HepG2 (cell line): ENCODE data around the gene ARHGEF10L. TPM values are rescaled to one million over a fixed set of nuclear protein-coding genes. Genes with fewer than 3 reads are reported as not detected.
A peak's percentile ranks its signal among the peaks of the same experiment; 100 is the strongest.

Experiments
- ATAC-seq: fragments of 200-7000 bp; cut with Tn5 transposase; 3 replicates; pipeline ENCODE4 v1.9.1; 2020; ENCODE audit warnings: mild to moderate bottlenecking, moderate library complexity
- BruUV-seq: library from RNA; stranded (reverse); fragments of 400-500 nt; replicated peaks from 2 replicates; lab custom pipeline; 2021; lab: Mats Ljungman, UMichigan
- CTCF ChIA-PET: fragments of 300-600 bp; formaldehyde crosslinking; extraction: SDS; loops from one replicate; lab custom pipeline; 2021; ENCODE audit warnings: low total read pairs, inconsistent platforms, low intra/inter-chr PET ratio; lab: Yijun Ruan, JAX
- POLR2A ChIA-PET: fragments of 350-600 bp; sonication (Branson Sonifier 250); formaldehyde crosslinking; loops from one replicate; lab custom pipeline; 2020; ENCODE audit warnings: antibody characterized with exemption, inconsistent platforms; lab: Yijun Ruan, JAX
- DNase-seq: peaks from one replicate; pipeline ENCODE4 v3.0.0-alpha.2; 2015; ENCODE audit warnings: low spot score
- FAIRE-seq: peaks from 3 replicates; lab custom pipeline; 2011; peaks lifted over from hg19 to GRCh38; lab: Jason Lieb, UNC
- H2AFZ ChIP-seq: one replicate; pipeline ENCODE4 v1.6.1; 2011; ENCODE audit warnings: low read length, inconsistent platforms
- H3K27ac ChIP-seq: fragments of 300-600 bp; 3 replicates; pipeline ENCODE4 v1.8.0; 2011; ENCODE audit warnings: mixed run types, mild to moderate bottlenecking, mixed read lengths, low read length, inconsistent platforms; ENCODE audit not compliant: insufficient read depth; ENCODE audit errors: extremely low read length
- H3K27me3 ChIP-seq, 2 experiments: fragments of 200-600 bp in 1 of 2; 2 replicates in 1 of 2; 3 replicates in 1 of 2; pipeline versions ENCODE4 v1.6.0 to v1.8.0; 2011; ENCODE audit warnings: low read length in 2 of 2, mild to moderate bottlenecking in 2 of 2, moderate library complexity in 2 of 2, inconsistent platforms in 1 of 2; ENCODE audit not compliant: insufficient read depth in 2 of 2, control insufficient read depth in 1 of 2
- H3K36me3 ChIP-seq, 2 experiments: fragments of 200-600 bp in 1 of 2; replicated peaks in 1 of 2; 2 replicates in 1 of 2; 3 replicates in 1 of 2; pipeline versions ENCODE4 v1.5.1 to v1.8.0; 2011; ENCODE audit warnings: low read length in 2 of 2, inconsistent platforms in 1 of 2; ENCODE audit not compliant: insufficient read depth in 2 of 2, control insufficient read depth in 1 of 2
- H3K4me1 ChIP-seq: 2 replicates; pipeline ENCODE4 v1.5.1; 2012; ENCODE audit warnings: low read length, inconsistent platforms; ENCODE audit not compliant: insufficient read depth
- H3K4me2 ChIP-seq: 2 replicates; pipeline ENCODE4 v1.6.0; 2011; ENCODE audit warnings: low read depth, low read length, inconsistent platforms
- H3K4me3 ChIP-seq, 3 experiments: fragments of 200-600 bp in 1 of 3; sonication (generic), shearing (Covaris generic) in 1 of 3; replicated peaks in 1 of 3; 2 replicates each; pipeline ENCODE4 v1.5.1; 2011 to 2016; ENCODE audit warnings: low read length in 3 of 3, inconsistent platforms in 2 of 3, low read depth in 2 of 3, mild to moderate bottlenecking in 2 of 3, control low read depth in 1 of 3, mixed read lengths in 1 of 3; ENCODE audit not compliant: insufficient read depth in 1 of 3
- H3K79me2 ChIP-seq: one replicate; pipeline ENCODE4 v1.6.1; 2011; ENCODE audit warnings: low read length, inconsistent platforms; ENCODE audit not compliant: insufficient read depth
- H3K9ac ChIP-seq: 2 replicates; pipeline ENCODE4 v1.6.0; 2011; ENCODE audit warnings: mild to moderate bottlenecking, low read depth, low read length, inconsistent platforms; ENCODE audit not compliant: insufficient read depth
- H3K9me3 ChIP-seq: 2 replicates; pipeline ENCODE4 v1.5.1; 2012; ENCODE audit warnings: mild to moderate bottlenecking, low read length
- H4K20me1 ChIP-seq: 2 replicates; pipeline ENCODE4 v1.6.0; 2011; ENCODE audit warnings: inconsistent platforms, mild to moderate bottlenecking, low read length, moderate library complexity; ENCODE audit not compliant: insufficient read depth
- AGO2 ChIP-seq: fragments of 200-400 bp; formaldehyde crosslinking; optimal IDR thresholded peaks from 2 replicates; pipeline ENCODE3; 2017; ENCODE audit warnings: mild to moderate bottlenecking, low read depth, low read length, moderate library complexity
- ARNT2 ChIP-seq: sonication (generic); formaldehyde crosslinking; IDR thresholded peaks from 2 replicates; pipeline ENCODE4 v1.8.0; 2022; ENCODE audit warnings: mild to moderate bottlenecking, low read depth, missing genetic modification reagents, moderate library complexity
- EED ChIP-seq: sonication (generic); formaldehyde crosslinking; IDR thresholded peaks from 2 replicates; pipeline ENCODE4 v1.5.0; 2020; ENCODE audit warnings: mild to moderate bottlenecking, missing genetic modification reagents
- FOSL2 ChIP-seq: sonication (generic); formaldehyde crosslinking; IDR thresholded peaks from 2 replicates; pipeline ENCODE4 v1.4.0; 2020; ENCODE audit warnings: missing genetic modification reagents
- NR2F6 ChIP-seq, 2 experiments: IDR thresholded peaks; 2 replicates each; pipeline ENCODE4 v1.6.1; 2016; ENCODE audit warnings: antibody characterized with exemption in 1 of 2, mild to moderate bottlenecking in 1 of 2
- PPARG ChIP-seq: conservative IDR thresholded peaks from 2 replicates; pipeline ENCODE4 v1.6.1; 2016; ENCODE audit warnings: missing biosample characterization, missing genetic modification reagents
- ZFP36L2 ChIP-seq: sonication (generic); formaldehyde crosslinking; IDR thresholded peaks from 2 replicates; pipeline ENCODE4 v1.4.0; 2020; ENCODE audit warnings: missing genetic modification reagents
- ZNF143 ChIP-seq: sonication (generic); formaldehyde crosslinking; IDR thresholded peaks from 2 replicates; pipeline ENCODE4 v1.4.0; 2020; ENCODE audit warnings: missing genetic modification reagents
- ZNF501 ChIP-seq: sonication (generic); formaldehyde crosslinking; IDR thresholded peaks from 2 replicates; pipeline ENCODE4 v1.5.1; 2020; ENCODE audit warnings: mild to moderate bottlenecking, moderate library complexity, missing genetic modification reagents
- ZNF83 ChIP-seq: sonication (generic); formaldehyde crosslinking; IDR thresholded peaks from 2 replicates; pipeline ENCODE4 v1.4.0; 2020; ENCODE audit warnings: missing genetic modification reagents, mild to moderate bottlenecking, borderline replicate concordance
- ZSCAN29 ChIP-seq: sonication (generic); formaldehyde crosslinking; conservative IDR thresholded peaks from 2 replicates; pipeline ENCODE4 v1.4.0; 2020; ENCODE audit warnings: mild to moderate bottlenecking, missing genetic modification reagents
- WGBS: methylation state at CpG from one replicate; pipeline ENCODE4 v1.1.6; 2017; ENCODE audit warnings: low lambda C conversion rate; 5-methylcytosine and 5-hydroxymethylcytosine counted together
- in situ Hi-C: cut with HindIII; loops from 2 replicates; pipeline ENCODE4 v1.10.0; 2017; ENCODE audit warnings: low pct_unique_long_range_greater_than_20kb; ENCODE audit not compliant: extremely low pct_ligation_motif_present
- intact Hi-C: fragments of 100-400 bp; cut with micrococcal nuclease; formaldehyde crosslinking; loops from one replicate; pipeline ENCODE4 v1.10.0; 2022; ENCODE audit not compliant: unreplicated experiment
- polyA plus RNA-seq, 8 experiments: library from polyadenylated mRNA; depleted of rRNA in 3 of 8; stranded (reverse) in 7 of 8; unstranded in 1 of 8; fragments of >200 nt; fragmentation: Illumina TruSeq in 4 of 8; extraction: Trizol in 4 of 8; gene quantifications; 2 replicates each; pipeline versions ENCODE4 v1.2.1 to v1.2.3, GENCODE V29; 2011 to 2016; ENCODE audit warnings: low read depth in 4 of 8, missing spikeins in 1 of 8, mixed read lengths in 1 of 8; ENCODE audit not compliant: insufficient read depth in 1 of 8
- total RNA-seq, 5 experiments: library from RNA; depleted of rRNA; stranded (reverse); fragments of >200 nt; fragmentation: Illumina TruSeq; extraction: Trizol; gene quantifications; 2 replicates each; pipeline ENCODE4 v1.2.3, GENCODE V29; 2016; ENCODE audit warnings: low read depth in 1 of 5
- TF ChIP-seq, protein P1 (sequence below): sonication (generic); formaldehyde crosslinking; IDR thresholded peaks from 2 replicates; pipeline ENCODE4 v1.4.0; 2020; ENCODE audit warnings: mild to moderate bottlenecking, missing genetic modification reagents
- TF ChIP-seq, protein P2 (sequence below): sonication (generic); formaldehyde crosslinking; IDR thresholded peaks from 2 replicates; pipeline ENCODE4 v1.4.0; 2020; ENCODE audit warnings: missing genetic modification reagents
- TF ChIP-seq, protein P3 (sequence below): sonication (generic); formaldehyde crosslinking; IDR thresholded peaks from 2 replicates; pipeline ENCODE4 v1.4.0; 2020; ENCODE audit warnings: mild to moderate bottlenecking, low read depth, missing genetic modification reagents
- TF ChIP-seq, protein P4 (sequence below): sonication (generic); formaldehyde crosslinking; IDR thresholded peaks from 2 replicates; pipeline ENCODE4 v1.4.0; 2020; ENCODE audit warnings: missing genetic modification reagents, borderline replicate concordance

The ARHGEF10L gene
- total and polyA plus RNA-seq, 2 of the 13 experiments (the other 11 are each of a cell fraction or from before 2014, with no cell fraction given): 46.5 to 78.3 TPM

DNA sequence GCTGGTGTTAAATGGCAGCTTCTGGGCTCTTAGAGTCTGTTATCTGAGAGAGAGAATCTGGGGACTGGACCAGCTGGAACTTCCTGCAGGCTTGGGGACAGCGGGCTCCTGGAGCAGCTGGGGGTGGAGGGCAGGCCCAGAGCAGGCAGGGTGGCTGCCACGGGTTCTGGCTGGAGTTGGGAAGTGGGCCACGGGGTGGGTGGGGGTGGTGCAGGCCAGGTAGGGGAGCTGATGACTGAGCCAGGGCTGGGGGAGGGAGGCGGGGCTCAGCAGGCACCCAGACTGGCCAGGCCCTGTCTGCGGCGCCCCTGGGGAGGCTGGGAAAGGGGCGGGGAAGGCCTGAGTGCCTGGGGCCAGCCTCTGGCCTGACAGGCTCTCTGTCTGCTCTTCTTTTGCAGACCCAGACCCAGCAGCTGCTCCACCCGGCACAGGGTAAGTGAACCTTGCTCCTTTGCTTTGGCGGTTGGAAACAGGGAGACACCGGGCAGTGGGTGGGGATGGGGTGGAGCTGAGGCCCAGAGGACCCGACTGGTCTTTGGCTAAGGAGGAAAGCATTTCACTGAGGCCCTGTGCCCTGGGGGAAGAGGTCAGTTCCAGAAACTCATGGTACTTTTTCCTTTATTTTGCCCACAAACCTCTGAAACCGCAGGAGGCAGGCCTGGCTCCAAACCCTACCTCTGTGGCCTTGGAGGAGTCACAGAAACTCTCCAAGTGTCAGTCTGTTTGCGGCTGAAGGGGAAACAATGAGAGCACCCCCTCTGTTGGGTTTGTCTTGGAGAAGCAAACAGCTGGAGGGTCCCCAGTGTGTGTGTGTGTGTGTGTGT lies 48.8 kb downstream of the ARHGEF10L start:
- BruUV-seq: no TSS peak
- Histone ChIP-seq H3K9ac (peak overlapping the region; percentile 65), H2AFZ (no peak overlapping the region), H3K9me3 (no peaks in the 10 kb centered on the region), H3K4me3 (peak overlapping the region in 2 of 3 experiments; percentile 28 to 48; a peak in 4 of 6 replicates), H3K27me3 (no peaks in the 10 kb centered on the region), H3K27ac (peak overlapping the region; percentile 97), H3K36me3 (peaks cover 3 to 12% of the 10 kb centered on the region in 2 experiments), H3K4me1 (peaks cover 100% of the 10 kb centered on the region), H3K79me2 (peaks cover 56% of the 10 kb centered on the region), H3K4me2 (peak overlapping the region; percentile 76), H4K20me1 (peaks cover 31% of the 10 kb centered on the region; the same call in 1 of the 2 replicates)
- in situ Hi-C loops (no loop called here), intact Hi-C loops (loop anchor here (1.0 kb wide), 1 partner anchor 8 kb away; no protein-coding TSS in a partner anchor)
- DNase-seq (peak; percentile 96), ATAC-seq (peak; percentile 85), FAIRE-seq (peak; percentile 97)
- 17% methylated on average over 3 of the region's 13 CpGs for WGBS
- CTCF ChIA-PET: no interaction called here
- POLR2A ChIA-PET: interaction anchor here (0.5 to 3.2 kb wide), 13 partner anchors 9 to 1306 kb away, joined by 3 to 53 read pairs (median 8); no protein-coding TSS in a partner anchor
- TF ChIP-seq EED (CRISPR knock-in tag) (no peak), PPARG (CRISPR knock-in tag) (no peak), ZNF143 (CRISPR knock-in tag) (peak; percentile 82), ARNT2 (0 out of 2 replicates have a peak, but pooled peaks have one; percentile 34), ZNF501 (CRISPR knock-in tag) (peak; percentile 57; the same call in 1 of the 2 replicates), AGO2 (peak; percentile 66), NR2F6 (IDR thresholded peaks at IDR 0.05) (peak; percentile 43; the same call in 1 of the 2 replicates), NR2F6 (CRISPR knock-in tag; IDR thresholded peaks at IDR 0.05) (peak; percentile 77; the same call in 1 of the 2 replicates), ZSCAN29 (CRISPR knock-in tag) (no peak), ZFP36L2 (no peak), FOSL2 (CRISPR knock-in tag) (peak; percentile 33; the same call in 1 of the 2 replicates), ZNF83 (0 out of 2 replicates have a peak, but pooled peaks have one; percentile 47)
- TF ChIP-seq, protein P1, sequence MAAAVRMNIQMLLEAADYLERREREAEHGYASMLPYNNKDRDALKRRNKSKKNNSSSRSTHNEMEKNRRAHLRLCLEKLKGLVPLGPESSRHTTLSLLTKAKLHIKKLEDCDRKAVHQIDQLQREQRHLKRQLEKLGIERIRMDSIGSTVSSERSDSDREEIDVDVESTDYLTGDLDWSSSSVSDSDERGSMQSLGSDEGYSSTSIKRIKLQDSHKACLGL (CRISPR knock-in tag): 0 out of 2 replicates have a peak, but pooled peaks have one; percentile 57
- TF ChIP-seq, protein P2, sequence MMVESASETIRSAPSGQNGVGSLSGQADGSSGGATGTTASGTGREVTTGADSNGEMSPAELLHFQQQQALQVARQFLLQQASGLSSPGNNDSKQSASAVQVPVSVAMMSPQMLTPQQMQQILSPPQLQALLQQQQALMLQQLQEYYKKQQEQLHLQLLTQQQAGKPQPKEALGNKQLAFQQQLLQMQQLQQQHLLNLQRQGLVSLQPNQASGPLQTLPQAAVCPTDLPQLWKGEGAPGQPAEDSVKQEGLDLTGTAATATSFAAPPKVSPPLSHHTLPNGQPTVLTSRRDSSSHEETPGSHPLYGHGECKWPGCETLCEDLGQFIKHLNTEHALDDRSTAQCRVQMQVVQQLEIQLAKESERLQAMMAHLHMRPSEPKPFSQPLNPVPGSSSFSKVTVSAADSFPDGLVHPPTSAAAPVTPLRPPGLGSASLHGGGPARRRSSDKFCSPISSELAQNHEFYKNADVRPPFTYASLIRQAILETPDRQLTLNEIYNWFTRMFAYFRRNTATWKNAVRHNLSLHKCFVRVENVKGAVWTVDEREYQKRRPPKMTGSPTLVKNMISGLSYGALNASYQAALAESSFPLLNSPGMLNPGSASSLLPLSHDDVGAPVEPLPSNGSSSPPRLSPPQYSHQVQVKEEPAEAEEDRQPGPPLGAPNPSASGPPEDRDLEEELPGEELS (CRISPR knock-in tag): peak; percentile 79
- TF ChIP-seq, protein P3, sequence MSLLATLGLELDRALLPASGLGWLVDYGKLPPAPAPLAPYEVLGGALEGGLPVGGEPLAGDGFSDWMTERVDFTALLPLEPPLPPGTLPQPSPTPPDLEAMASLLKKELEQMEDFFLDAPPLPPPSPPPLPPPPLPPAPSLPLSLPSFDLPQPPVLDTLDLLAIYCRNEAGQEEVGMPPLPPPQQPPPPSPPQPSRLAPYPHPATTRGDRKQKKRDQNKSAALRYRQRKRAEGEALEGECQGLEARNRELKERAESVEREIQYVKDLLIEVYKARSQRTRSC (CRISPR knock-in tag): no peak
- TF ChIP-seq, protein P4, sequence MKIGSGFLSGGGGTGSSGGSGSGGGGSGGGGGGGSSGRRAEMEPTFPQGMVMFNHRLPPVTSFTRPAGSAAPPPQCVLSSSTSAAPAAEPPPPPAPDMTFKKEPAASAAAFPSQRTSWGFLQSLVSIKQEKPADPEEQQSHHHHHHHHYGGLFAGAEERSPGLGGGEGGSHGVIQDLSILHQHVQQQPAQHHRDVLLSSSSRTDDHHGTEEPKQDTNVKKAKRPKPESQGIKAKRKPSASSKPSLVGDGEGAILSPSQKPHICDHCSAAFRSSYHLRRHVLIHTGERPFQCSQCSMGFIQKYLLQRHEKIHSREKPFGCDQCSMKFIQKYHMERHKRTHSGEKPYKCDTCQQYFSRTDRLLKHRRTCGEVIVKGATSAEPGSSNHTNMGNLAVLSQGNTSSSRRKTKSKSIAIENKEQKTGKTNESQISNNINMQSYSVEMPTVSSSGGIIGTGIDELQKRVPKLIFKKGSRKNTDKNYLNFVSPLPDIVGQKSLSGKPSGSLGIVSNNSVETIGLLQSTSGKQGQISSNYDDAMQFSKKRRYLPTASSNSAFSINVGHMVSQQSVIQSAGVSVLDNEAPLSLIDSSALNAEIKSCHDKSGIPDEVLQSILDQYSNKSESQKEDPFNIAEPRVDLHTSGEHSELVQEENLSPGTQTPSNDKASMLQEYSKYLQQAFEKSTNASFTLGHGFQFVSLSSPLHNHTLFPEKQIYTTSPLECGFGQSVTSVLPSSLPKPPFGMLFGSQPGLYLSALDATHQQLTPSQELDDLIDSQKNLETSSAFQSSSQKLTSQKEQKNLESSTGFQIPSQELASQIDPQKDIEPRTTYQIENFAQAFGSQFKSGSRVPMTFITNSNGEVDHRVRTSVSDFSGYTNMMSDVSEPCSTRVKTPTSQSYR (CRISPR knock-in tag): peak; percentile 29; the same call in 1 of the 2 replicates
